Subcutaneous adipose tissue (tissue), 4 donors: ENCODE data around the gene FLAD1. TPM values are rescaled to one million over a fixed set of nuclear protein-coding genes. Genes with fewer than 3 reads are reported as not detected.

Experiments
- total RNA-seq, 4 donors: library from RNA; depleted of rRNA; stranded (reverse); fragments of >200 nt; gene quantifications; one replicate each; pipeline ENCODE4 v1.1.0, GENCODE V29; 2016
- TF ChIP-seq, protein P1 (sequence below): fragments of 450-650 bp; IDR thresholded peaks from one replicate; pipeline ENCODE4 v1.5.1; 2016; ENCODE audit warnings: low read depth, mild to moderate bottlenecking, control low read depth, antibody characterized with exemption, moderate library complexity

FLAD1 gene
- total RNA-seq, 4 donors from 2014 or later = 23.5 to 25.9 (median 24.7) TPM

DNA sequence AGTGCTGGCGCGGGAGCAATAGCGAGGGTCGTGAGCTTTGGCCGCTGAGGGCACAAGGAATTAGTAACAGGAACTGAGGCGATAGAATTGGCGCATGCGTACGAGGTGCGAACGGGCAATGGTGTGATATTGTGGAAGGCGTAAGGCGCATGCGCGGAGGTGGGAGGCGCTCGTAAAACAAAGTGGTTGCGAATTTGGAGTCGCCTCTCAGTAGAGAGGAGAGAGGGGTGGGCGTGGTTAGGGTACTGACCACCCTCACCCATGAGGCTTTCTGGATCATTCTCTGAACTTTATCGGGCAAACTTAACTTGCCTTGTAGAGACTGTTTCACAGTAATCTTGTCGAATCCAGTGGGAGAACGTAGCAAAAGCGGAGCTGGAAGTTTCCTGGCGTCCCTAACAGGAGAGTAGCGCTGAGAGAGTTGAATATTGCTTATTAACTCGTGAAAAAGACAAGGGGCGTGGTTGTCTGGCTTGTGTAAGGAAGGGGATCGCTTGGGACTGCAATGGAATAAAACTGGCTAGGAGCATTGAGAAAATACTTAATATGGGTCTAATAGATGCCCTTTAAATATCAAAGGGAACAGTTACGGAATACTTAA is 8.2 kb upstream of the FLAD1 start:
- TF ChIP-seq, protein P1, sequence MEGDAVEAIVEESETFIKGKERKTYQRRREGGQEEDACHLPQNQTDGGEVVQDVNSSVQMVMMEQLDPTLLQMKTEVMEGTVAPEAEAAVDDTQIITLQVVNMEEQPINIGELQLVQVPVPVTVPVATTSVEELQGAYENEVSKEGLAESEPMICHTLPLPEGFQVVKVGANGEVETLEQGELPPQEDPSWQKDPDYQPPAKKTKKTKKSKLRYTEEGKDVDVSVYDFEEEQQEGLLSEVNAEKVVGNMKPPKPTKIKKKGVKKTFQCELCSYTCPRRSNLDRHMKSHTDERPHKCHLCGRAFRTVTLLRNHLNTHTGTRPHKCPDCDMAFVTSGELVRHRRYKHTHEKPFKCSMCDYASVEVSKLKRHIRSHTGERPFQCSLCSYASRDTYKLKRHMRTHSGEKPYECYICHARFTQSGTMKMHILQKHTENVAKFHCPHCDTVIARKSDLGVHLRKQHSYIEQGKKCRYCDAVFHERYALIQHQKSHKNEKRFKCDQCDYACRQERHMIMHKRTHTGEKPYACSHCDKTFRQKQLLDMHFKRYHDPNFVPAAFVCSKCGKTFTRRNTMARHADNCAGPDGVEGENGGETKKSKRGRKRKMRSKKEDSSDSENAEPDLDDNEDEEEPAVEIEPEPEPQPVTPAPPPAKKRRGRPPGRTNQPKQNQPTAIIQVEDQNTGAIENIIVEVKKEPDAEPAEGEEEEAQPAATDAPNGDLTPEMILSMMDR = no peak

DNA sequence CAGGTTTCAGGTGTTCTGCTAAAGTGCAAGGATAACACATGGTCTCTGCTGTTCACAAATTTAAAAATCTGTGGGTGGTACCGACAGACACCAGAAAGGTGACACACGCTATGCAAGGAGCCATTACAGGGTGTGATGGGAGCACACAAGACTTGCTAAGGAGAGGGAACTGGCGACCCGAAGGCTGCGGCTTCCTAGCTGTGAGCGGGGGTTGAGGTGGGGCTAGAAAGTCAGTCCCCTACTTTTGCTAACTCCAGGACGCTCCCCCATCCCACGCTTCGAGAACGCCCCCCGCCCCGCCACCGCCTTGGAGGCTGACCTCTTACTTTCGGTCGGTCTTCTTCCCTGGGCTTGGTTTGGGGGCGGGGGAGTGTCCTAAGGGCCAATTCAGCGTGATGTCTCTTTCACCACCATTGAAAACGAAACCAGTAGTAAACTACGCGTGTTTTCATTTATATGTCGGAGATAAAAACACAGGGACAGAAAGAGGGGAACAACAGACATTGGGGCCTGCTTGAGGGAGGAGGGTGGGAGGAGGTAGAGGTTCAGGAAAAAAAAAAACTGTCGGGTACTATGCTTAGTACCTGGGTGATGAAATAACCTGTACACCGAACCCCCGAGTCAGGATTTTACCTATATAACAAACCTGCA is 7.6 kb upstream of the FLAD1 start:
- TF ChIP-seq, protein P1 = no peak

DNA sequence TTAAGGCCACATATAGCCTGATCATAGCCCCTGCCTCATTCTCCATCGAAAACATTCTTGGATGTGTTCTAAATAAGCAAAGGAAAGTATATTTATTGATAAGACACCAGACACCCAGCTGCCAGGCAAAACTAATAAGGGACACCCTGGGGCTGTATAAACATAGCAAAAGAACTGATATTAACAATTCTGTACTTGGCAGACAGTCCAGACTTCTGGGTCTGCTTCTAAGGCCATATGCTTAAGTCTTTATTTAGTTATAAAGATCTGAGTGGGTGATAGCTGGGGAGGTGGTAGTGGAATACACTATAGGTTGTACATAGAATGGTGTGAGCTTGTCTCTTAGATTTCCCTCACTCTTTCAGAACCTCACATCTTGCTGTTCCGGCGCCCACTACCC is 4.8 kb upstream of the FLAD1 start:
- TF ChIP-seq, protein P1 = no peak

DNA sequence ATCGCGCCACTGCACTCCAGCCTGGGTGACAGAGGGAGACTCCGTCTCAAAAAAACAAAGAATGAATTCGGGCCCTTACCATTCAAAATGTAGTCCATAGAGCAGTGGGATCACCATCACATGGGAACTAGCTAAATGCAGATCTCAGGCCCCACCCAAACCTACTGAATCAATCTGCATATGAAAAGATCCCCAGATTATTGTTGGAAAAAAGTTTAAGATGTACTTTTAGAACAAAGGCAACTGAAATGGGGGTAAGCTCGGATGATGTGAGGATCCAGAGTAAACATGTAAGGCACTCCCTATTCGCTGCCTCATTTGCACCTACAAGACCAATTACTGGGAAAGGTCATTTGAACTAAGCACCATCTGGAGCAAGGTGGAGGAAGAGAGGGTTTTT is 803 bp upstream of the FLAD1 start:
- TF ChIP-seq, protein P1 = no peak

DNA sequence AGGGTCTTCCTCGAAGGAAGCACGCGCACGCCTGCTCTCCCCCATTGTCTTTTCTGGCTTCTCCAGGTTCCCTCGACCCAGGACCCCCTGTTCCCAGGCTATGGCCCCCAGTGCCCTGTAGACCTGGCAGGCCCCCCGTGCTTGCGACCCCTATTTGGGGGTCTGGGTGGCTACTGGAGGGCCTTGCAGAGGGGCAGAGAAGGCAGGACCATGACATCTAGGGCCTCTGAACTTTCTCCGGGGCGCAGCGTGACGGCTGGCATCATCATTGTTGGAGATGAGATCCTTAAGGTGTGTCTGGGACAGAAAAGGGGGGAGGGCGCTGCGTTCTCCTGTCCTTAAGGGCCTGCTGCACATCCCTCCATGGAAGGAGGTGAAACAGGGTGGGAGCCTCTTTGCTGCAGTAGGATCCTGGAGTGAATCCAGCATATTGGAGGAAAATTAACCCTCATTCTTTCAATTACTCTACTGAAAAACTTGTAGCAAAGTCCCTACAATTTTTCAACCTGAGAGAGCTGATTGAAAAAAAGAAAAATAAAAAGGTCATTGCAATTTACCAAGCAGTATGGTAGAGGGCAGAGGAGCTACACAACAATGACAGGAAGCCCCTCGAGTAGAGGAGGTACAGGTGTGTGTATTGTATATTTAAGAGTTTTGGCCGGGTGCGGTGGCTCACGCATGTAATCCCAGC is 777 bp downstream of the FLAD1 start:
- TF ChIP-seq, protein P1 = no peak

DNA sequence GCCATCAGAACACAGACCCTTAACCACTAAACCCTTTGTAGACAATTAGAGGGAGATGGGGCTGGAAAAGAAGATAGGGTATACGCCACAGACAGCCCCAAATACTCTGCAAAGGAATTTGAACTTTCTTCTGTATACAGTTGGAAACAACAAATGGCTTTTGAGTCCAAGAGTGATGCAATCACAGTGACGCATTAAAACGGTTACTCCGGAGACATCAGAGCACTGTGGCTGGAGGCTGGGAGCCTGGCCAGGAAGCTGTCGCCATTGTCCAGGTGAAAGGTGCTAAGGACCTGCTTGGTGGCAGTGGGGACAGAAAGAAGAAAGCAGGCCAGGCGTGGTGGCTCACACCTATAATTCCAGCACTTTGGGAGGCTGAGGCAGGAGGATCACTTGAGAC is 4.2 kb downstream of the FLAD1 start:
- TF ChIP-seq, protein P1 = no peak
